LNCAP (cell line): ENCODE data around the gene PC.

ENCODE experiments used
- CTCF ChIP-seq: fragments of 450-650 bp; IDR thresholded peaks from 2 replicates; pipeline ENCODE4 v1.5.1; 2017; ENCODE audit warnings: mild to moderate bottlenecking

The PC gene

GRCh38 chr11:66901964-66902390 is 56.2 kb downstream of the PC start:
- no peak for TF ChIP-seq CTCF

GRCh38 chr11:66894141-66894540 is 64.0 kb downstream of the PC start:
- no peak for TF ChIP-seq CTCF

- no peak for TF ChIP-seq CTCF
Measured at GRCh38 chr11:66892911-66893310, 65.3 kb downstream of the PC start.

- no peak for TF ChIP-seq CTCF
Measured at GRCh38 chr11:66891851-66892660, 66.1 kb downstream of the PC start.

GRCh38 chr11:66889960-66890359 is 68.2 kb downstream of the PC start:
- TF ChIP-seq CTCF = no peak

- TF ChIP-seq CTCF = no peak
Measured at GRCh38 chr11:66888282-66888681, 69.9 kb downstream of the PC start.

GRCh38 chr11:66887526-66887925 is 70.7 kb downstream of the PC start:
- no peak for TF ChIP-seq CTCF
